IgD-negative memory B cell (primary cell): ENCODE data around the gene NOTCH2. TPM values are rescaled to one million over a fixed set of nuclear protein-coding genes. Genes with fewer than 3 reads are reported as not detected.

Source experiments
- H3K27ac Mint-ChIP-seq, 3 donors: one replicate each; pipeline ENCODE4 v1.8.0; 2020 to 2022; ENCODE audit warnings: mild to moderate bottlenecking in 3 of 3, mixed read lengths in 3 of 3, moderate library complexity in 1 of 3
- H3K27me3 Mint-ChIP-seq: one replicate; pipeline ENCODE4 v1.8.0; 2021; ENCODE audit warnings: mixed read lengths
- H3K36me3 Mint-ChIP-seq: one replicate; pipeline ENCODE4 v1.8.0; 2020; ENCODE audit warnings: mild to moderate bottlenecking, mixed read lengths
- H3K4me1 Mint-ChIP-seq, 3 donors: one replicate each; pipeline ENCODE4 v1.8.0; 2020 to 2022; ENCODE audit warnings: mixed read lengths in 3 of 3, mild to moderate bottlenecking in 1 of 3
- H3K4me3 Mint-ChIP-seq, 4 donors: one replicate each; pipeline ENCODE4 v1.8.0; 2020 to 2022; ENCODE audit warnings: mild to moderate bottlenecking in 4 of 4, mixed read lengths in 4 of 4, moderate library complexity in 3 of 4
- H3K9me3 Mint-ChIP-seq, 3 donors: one replicate each; pipeline ENCODE4 v1.8.0; 2020 to 2021; ENCODE audit warnings: mixed read lengths in 3 of 3, mild to moderate bottlenecking in 1 of 3
- polyA plus RNA-seq: library from polyadenylated mRNA; unstranded; fragments of 300-500 nt; fragmentation: Illumina TruSeq; gene quantifications from one replicate; pipeline ENCODE4 v1.2.3, GENCODE V29; 2021

NOTCH2 gene
- polyA plus RNA-seq, 1 donor from 2014 or later: 46.5 TPM

DNA sequence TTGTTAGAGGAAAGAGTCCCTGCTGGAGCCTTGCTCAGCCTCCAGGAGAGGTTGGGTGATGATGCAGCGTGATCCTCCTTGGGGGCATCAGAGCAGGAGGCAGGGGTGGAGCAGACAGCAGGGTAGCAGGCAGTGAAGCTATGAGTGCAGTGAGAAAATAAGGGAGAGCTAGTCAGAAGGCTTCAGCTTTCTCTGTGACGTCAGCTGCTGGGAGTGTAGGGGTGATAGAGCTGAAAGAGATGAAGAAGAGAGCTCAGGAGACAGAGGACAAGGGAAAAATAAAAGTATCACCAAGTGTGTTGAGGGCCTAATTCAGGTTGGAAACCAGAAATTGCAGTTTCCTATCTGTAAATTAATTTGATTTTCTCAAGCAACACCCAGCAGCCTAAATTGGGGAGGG is 170.9 kb downstream of the NOTCH2 start:
- H3K4me1 Mint-ChIP-seq: no peaks in the 10 kb centered on the region
- H3K27ac Mint-ChIP-seq: no peak overlapping the region
- peaks cover 0 to 2% (median 0%) of the 10 kb centered on the region in 3 donors for H3K9me3 Mint-ChIP-seq
- peaks cover 4% of the 10 kb centered on the region for H3K27me3 Mint-ChIP-seq
- H3K4me3 Mint-ChIP-seq: no peak overlapping the region
- H3K36me3 Mint-ChIP-seq: peaks cover 2% of the 10 kb centered on the region

DNA sequence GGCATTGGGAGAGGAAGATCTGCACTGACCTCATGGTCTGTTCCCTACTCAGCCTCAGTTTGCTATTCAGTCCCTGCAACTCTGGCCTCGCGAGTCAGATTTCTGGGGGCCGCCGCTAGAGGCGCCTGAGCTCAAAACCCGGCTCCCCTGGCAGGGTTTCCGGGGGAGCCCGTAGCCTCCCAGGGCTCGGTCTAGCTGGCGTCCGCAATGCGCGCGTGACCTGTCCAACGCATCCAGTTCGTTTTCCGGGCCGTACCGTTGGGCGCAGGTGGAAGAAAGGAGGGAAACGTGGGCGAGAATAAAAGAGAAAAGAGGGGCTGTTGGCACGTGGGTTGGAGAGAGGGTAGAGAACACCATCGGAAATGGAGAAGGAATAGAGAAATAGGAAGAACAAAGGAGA is 173.2 kb downstream of the NOTCH2 start, which contains the start of gene ADAM30:
Gene ADAM30 (minus strand): TSS at position 213 of the 400 bp plus-strand sequence. CDS start 179 bp downstream, at position 34.
- Mint-ChIP-seq H3K4me1 (no peaks in the 10 kb centered on the region), H3K9me3 (no peaks in the 10 kb centered on the region), H3K27me3 (peaks cover 3% of the 10 kb centered on the region), H3K27ac (no peak within 1 kb of the TSS), H3K4me3 (no peak within 1 kb of the TSS), H3K36me3 (peaks cover 2% of the 10 kb centered on the region)

DNA sequence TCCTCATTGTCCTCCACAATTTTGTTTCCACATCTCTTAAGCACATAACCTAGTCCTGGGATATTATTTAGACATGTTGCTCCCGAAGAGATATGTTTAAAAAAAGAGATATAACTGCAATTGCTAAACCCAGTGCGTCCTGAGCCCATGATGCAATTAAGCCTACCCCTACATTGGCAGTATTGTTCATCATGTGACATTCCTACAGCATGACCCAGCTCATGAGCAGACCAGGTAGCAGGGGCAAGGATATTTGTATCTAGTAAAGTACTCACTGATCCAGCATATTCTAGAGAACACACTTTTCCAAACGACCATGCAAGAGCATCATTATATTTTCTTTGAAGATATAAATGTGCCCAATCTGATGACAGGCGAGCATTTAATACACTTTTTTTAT is 174.4 kb downstream of the NOTCH2 start:
- Mint-ChIP-seq H3K4me1 (no peaks in the 10 kb centered on the region), H3K9me3 (peaks cover 0 to 1% (median 0%) of the 10 kb centered on the region in 3 donors), H3K27ac (no peak overlapping the region), H3K4me3 (no peak overlapping the region), H3K36me3 (peaks cover 2% of the 10 kb centered on the region), H3K27me3 (peaks cover 2% of the 10 kb centered on the region)

DNA sequence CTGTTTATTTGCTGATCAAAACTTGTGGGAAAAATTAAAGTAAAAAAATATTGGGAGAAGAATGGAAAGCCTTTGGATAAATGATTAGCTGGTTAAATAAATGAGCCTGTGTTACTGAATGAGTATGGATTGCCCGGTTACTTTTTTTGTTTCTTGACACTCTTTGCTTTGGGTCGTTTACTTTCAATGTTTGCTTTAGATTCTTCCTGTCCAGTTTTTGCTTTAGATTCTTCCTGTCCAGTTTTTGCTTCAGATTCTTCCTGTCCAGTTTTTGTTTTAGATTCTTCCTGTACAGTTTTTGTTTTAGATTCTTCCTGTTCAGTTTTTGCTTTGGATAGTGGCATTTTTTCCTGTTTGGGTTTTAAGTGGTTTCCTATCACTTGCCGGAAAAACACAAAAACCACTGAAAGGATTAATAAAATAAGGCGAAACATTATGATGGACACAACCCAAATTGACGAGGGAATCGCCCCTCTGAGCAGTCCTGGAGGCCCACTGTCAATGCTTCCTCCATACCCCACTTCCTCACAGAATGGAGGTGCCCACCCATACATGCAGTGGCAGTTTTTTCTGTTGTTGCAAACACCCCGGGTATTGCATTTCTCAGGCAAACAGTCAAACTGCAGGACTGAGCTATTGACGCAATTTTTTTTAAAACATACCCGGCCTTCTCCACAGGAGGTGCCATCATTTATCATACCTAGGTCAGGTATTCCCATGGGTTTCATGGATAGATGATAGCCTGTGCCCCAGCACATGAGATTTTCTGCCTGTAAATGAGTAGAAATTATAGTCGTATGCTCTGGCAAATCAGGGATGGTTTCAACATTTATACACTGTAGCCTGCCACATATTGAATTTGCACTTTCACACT is 175.4 kb downstream of the NOTCH2 start:
- no peak overlapping the region for H3K4me3 Mint-ChIP-seq
- no peaks in the 10 kb centered on the region for H3K4me1 Mint-ChIP-seq
- peak overlapping the region in 1 of 3 donors; percentile 32 for H3K27ac Mint-ChIP-seq
- H3K9me3 Mint-ChIP-seq: peaks cover under 1 to 2% (median under 1%) of the 10 kb centered on the region in 3 donors
- peaks cover 2% of the 10 kb centered on the region for H3K36me3 Mint-ChIP-seq
- H3K27me3 Mint-ChIP-seq: peaks cover 2% of the 10 kb centered on the region

DNA sequence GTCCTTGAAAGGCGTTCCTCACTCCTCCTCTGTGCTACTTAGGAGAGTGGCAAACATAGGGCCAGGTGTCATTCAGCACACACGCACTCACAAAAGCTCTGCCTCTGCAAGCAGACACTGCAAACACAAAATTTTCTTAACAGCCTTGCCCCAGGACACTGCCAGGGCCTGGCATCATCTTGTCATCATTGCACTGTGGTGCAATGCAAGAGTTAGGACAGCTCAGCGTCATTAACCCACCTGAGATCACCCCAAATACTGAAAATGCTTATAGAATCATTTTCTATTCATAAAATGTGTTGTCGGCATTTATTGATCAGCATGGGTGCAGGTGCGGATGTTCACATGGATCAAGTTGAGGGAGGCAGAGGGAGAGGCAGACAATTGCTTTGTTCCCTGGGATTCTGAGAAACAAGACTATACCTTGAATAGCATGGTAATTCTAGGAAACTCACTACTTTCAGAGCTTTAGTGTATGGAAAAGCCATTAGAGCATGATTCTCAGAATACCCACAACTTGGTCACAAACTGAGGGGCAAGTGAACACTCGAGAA is 176.1 kb downstream of the NOTCH2 start:
- H3K4me3 Mint-ChIP-seq: no peak overlapping the region

DNA sequence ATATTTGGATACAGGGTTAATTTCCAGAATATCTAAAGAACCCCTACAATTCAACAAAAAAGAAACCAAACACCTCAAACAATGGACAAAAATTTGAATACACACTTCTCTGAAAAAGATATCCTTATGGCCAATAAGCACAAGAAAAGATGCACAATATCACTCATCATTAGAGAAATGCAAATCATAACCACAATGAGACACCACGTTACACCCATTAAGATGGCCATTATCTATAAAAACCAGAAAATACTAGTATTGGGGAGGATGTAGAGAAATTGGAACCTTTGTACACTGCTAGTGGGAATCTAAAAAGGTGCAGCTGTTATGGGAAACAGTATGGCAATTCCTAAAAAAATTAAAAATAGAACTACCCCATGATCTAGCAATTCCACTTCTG is 178.1 kb downstream of the NOTCH2 start:
- Mint-ChIP-seq H3K4me3 (no peak overlapping the region), H3K4me1 (no peaks in the 10 kb centered on the region), H3K27me3 (peaks cover 3% of the 10 kb centered on the region), H3K27ac (no peak overlapping the region), H3K9me3 (peaks cover 3 to 12% (median 5%) of the 10 kb centered on the region in 3 donors), H3K36me3 (peaks cover 3% of the 10 kb centered on the region)

More for the DNA sequence above, 176.1 kb downstream of the NOTCH2 start:
- peak overlapping the region in 1 of 3 donors; percentile 32 for H3K27ac Mint-ChIP-seq
- peaks cover 2 to 8% (median 3%) of the 10 kb centered on the region in 3 donors for H3K9me3 Mint-ChIP-seq
- H3K4me1 Mint-ChIP-seq: no peaks in the 10 kb centered on the region
- H3K27me3 Mint-ChIP-seq: peaks cover 2% of the 10 kb centered on the region
- peaks cover 3% of the 10 kb centered on the region for H3K36me3 Mint-ChIP-seq

DNA sequence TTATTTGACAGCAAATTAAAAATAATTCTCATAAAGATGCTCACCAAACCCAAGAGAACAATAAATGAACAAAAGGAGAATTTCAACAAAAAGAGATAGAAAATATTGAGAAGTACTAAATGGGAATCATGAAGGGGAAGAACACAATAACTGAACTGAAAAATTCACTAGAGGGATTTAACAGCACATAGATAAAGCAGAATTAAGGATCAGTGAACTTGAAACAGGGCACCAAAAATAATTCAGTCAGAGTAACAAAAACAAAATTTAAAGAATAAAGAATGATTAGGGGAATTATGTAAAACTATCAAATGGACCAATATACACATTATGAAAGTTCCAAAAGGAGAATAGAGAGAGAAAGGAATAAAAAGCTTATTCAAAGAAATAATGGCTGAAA is 181.0 kb downstream of the NOTCH2 start:
- H3K4me1 Mint-ChIP-seq: peaks cover 0 to 3% (median 0%) of the 10 kb centered on the region in 3 donors
- no peak overlapping the region for H3K4me3 Mint-ChIP-seq
- H3K27ac Mint-ChIP-seq: no peak overlapping the region

DNA sequence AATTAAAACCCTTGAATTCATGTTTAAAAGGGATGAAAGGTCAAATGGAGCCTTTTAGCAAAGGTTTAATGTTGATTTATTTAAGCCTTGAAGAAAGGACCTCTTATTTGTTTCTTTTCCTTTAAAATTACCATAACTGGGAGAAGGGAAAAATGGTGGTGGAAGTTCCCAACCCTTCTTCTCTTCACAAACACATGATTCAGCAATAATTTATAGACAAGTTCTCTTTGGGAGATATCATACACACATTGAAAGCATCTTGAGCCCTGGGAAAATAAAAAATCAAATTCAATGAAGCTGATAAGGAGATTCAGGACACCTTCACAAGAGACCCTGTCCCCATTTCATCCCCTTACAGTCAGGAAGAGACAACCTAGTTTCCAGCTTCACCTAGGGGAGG is 182.0 kb downstream of the NOTCH2 start:
- no peak overlapping the region for H3K4me3 Mint-ChIP-seq
- H3K4me1 Mint-ChIP-seq: peaks cover 0 to 3% (median 0%) of the 10 kb centered on the region in 3 donors
- no peak overlapping the region for H3K27ac Mint-ChIP-seq
- H3K36me3 Mint-ChIP-seq: peaks cover 2% of the 10 kb centered on the region
- H3K9me3 Mint-ChIP-seq: peaks cover 3 to 12% (median 5%) of the 10 kb centered on the region in 3 donors
- H3K27me3 Mint-ChIP-seq: peaks cover 9% of the 10 kb centered on the region

More for the DNA sequence above, 181.0 kb downstream of the NOTCH2 start:
- H3K36me3 Mint-ChIP-seq: peaks cover 2% of the 10 kb centered on the region
- peaks cover 10% of the 10 kb centered on the region for H3K27me3 Mint-ChIP-seq
- H3K9me3 Mint-ChIP-seq: peaks cover 3 to 12% (median 5%) of the 10 kb centered on the region in 3 donors

DNA sequence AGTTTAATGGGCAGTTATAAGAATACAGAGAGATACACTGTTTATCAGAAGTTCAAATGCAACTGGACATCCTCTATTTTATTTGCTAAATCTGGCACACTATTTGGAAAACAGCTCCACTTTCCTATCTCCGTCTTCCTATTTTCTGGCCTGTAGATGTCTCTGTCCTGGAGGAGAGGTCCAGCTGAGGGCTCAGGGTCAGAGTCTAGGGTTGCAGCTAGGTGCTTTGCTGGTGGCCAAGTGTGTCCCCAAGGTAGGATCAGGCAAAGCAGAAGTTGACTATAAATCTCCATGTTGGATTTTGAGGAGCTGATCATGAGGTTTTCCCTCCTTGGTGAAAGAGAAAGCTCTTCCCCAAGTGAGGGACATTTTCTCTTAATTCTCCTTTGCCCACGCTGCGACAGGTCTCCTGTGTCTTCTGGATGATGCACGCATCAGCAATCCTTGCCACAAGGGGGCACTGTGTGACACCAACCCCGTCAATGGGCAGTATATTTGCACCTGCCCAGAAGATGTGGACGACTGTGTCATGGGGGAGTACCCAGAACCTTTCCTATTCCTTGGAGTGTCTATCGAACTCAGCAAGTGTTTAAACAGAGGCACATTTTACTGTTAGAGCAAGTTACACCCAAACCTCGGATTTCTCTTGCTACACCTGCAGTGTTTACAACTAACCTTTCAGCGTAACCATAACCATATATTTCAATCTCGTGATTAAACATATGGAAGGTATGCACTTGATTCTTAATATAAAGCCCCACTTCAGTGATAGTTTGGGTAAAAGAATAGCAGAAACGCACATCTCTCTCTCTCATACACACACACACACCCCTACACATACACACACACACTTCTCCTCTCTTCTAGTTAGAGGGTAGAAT is 183.3 kb downstream of the NOTCH2 start:
- Mint-ChIP-seq H3K4me3 (no peak overlapping the region), H3K27ac (peak overlapping the region in 1 of 3 donors; percentile 24), H3K9me3 (peaks cover 3 to 12% (median 5%) of the 10 kb centered on the region in 3 donors)

DNA sequence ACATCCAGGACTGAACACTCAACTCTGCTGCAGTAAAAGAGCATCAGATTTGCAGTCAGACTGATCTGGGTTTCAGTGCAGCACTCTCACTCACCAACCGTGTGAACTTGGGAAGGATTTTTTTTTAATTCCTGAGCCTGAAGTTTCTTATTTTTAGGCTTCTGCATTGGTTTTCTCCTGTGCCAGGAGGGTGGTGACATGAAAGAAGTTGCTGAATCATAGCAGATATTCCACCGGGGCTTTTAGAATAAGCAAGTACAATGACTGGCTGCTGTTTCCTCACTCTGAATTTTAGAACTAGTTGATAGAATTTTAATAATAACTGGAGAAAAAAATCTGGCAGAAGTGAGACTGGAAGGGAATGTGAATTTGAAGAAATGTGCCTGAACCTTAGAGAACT is 184.8 kb downstream of the NOTCH2 start:
- peaks cover 0 to 3% (median 0%) of the 10 kb centered on the region in 3 donors for H3K4me1 Mint-ChIP-seq
- H3K27me3 Mint-ChIP-seq: peaks cover 9% of the 10 kb centered on the region

More for the DNA sequence above, 183.3 kb downstream of the NOTCH2 start:
- peaks cover 2% of the 10 kb centered on the region for H3K36me3 Mint-ChIP-seq
- peaks cover 9% of the 10 kb centered on the region for H3K27me3 Mint-ChIP-seq
- peaks cover 0 to 3% (median 0%) of the 10 kb centered on the region in 3 donors for H3K4me1 Mint-ChIP-seq

DNA sequence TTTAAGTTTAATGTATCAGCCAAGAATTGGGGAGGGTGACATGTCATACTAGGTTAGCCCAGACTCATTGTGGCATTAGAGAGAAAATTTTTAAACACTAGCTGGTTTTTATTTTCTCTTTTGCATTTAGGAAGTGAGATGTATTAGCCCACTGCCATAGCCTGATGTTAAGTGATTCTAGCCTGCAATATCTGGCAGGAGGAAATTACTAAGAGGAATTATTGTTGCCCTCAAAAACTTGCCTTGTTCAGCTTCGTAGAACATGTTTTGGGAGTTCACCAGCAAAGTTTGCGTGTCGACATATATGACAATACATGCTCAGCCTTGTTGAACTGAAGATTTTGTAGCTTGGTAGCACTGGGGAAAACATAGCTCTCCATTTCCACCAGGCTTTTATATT is 185.6 kb downstream of the NOTCH2 start:
- Mint-ChIP-seq H3K4me1 (peaks cover 0 to 3% (median 0%) of the 10 kb centered on the region in 3 donors), H3K36me3 (peaks cover 2% of the 10 kb centered on the region), H3K9me3 (peaks cover 3 to 8% (median 4%) of the 10 kb centered on the region in 3 donors), H3K27ac (no peak overlapping the region), H3K4me3 (no peak overlapping the region), H3K27me3 (peaks cover 9% of the 10 kb centered on the region)

More for the DNA sequence above, 184.8 kb downstream of the NOTCH2 start:
- H3K9me3 Mint-ChIP-seq: peaks cover 3 to 12% (median 6%) of the 10 kb centered on the region in 3 donors
- peaks cover 2% of the 10 kb centered on the region for H3K36me3 Mint-ChIP-seq
- H3K27ac Mint-ChIP-seq: no peak overlapping the region
- no peak overlapping the region for H3K4me3 Mint-ChIP-seq

DNA sequence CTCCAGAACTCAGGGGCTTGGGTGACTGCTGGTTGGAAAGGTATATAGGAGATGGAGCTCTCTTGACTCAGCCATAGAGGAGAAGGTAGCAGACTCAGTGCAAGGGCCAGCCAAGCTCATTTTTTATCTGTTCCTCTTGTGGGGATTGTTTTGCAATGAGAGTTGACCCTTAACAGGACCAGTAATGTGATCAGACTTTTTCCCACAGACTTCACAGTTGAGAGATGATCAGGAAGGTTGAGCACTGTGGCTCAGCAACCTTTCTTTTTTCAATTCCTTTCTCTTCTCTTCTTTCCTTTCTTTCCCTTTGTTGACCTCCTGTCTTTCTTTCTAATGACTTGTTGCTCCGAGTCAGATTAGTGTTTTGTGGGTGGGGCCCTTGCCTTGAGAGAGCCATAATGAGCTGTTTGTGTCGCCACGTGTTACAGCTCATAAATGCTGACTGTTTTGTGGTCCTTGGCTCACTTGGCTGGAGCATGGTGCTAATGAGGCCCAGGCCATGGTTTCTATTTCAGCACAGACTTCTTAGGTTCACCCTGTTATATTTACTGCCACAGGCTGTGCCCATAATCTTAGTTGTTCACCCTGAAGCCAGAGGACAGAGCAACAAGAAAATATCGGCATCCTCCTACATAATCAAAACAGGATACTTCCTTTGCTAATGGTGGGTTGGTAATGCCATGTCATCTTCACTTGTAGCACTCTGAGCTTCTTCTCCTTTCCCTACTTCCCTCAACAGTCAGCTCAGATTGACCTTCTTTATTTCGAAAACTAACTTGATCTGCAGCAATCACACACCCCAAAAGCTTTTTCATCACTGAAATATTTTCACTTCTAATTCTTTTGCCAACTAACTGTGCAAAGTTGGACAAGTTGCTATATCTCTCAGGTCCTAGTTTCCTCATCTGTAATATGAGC is 187.1 kb downstream of the NOTCH2 start:
- no peak overlapping the region for H3K4me3 Mint-ChIP-seq
- H3K27ac Mint-ChIP-seq: no peak overlapping the region
- H3K27me3 Mint-ChIP-seq: peaks cover 8% of the 10 kb centered on the region
- peaks cover 0 to 4% (median 0%) of the 10 kb centered on the region in 3 donors for H3K9me3 Mint-ChIP-seq
- no peaks in the 10 kb centered on the region for H3K36me3 Mint-ChIP-seq
- H3K4me1 Mint-ChIP-seq: peaks cover 0 to 3% (median 0%) of the 10 kb centered on the region in 3 donors

DNA sequence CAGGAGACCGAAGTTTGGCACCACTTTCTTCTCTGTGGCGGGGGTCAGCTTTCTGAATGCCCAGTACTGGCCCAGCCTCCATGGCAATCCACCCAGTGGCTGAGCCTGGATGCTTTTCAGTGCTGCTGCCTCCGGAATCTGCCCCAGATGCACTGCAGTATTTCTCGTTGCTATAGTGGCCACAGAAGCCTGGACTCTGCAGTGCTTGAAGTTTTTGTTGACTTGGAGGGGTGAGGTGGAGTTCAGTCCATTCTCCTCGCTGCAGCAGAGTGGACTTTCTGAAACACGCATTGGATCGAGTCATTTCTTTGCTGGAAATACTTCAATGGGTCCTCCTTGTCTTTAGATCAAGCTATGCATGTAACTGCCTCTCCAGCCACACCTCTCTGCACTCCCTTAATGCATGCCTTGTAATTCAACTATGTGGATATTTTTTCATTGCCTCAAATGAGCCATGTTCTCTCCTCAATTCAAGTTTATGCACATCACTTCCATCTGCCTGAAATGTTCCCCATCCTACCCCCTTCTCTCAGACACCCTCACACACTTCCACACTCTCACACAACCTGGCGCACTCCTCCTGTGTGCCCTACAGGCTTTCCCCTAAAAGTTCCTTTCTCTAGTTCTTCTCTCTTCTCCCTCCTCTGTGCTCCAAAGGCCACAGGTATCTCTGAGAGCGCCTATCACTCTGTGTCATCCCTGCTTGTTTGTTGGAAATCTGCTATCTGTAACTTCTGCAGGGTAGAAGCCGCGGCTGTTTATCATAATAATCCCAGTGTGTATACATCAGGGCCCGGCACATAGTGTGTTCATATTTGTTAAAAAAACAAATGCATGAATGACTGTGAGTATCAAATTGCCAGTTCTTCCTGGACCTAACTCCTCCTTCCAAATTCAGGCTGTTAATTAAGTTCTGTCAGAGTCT is 189.7 kb downstream of the NOTCH2 start:
- Mint-ChIP-seq H3K4me1 (no peaks in the 10 kb centered on the region), H3K9me3 (peaks cover 0 to 4% (median 0%) of the 10 kb centered on the region in 3 donors), H3K27ac (no peak overlapping the region), H3K27me3 (peaks cover 1% of the 10 kb centered on the region), H3K4me3 (no peak overlapping the region), H3K36me3 (no peaks in the 10 kb centered on the region)
